GM18867 (cell line): Measurements from ENCODE around the gene ZNF417.
"Not testable (repeated sequence)": the region's sequence is repeated elsewhere in the genome, so short reads cannot be mapped to it uniquely, and the experiment has no call there.

ENCODE experiments used
- ATAC-seq: cut with Tn5 transposase; IDR thresholded peaks from one replicate; pipeline ENCODE4 v1.9.1; 2021; ENCODE audit warnings: mild to moderate bottlenecking, moderate library complexity; ENCODE audit not compliant: unreplicated experiment

ZNF417 gene

DNA sequence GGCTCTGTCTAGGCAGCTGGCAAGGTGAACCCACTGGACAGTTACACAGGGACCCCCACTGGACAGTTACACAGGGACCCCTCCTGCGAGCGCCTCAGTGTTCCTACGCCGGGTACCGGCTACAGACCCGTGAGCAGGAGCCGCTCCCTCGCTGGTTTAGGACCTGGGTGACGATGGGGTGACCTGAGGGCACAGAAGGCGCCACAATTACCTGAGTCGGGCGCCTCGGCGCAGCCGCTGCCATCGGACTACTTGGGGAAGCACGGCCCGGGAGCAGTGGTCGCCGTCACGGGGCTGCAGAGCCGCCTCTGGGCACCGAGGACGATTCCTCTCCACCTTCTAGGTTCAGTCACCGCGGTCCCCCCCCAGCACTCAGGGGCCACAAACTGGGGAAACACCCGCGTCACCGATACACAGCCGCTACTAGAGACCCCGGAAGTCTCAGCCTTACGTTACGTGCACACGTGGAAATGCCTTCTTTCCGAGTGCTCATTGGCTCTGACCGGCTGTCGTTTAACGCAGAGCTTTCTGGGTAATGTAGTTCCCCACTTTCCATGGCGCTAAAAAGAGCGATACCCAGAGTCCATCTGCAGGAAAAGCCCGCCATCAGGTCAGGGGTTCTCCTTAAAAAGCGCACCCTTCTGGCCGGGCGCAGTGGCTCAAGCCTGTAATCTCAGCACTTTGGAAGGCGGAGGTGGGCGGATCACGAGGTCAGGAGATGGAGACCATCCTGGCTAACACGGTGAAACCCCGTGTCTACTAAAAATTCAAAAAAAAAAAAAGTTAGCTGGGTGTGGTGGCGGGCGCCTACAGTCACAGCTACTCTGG lies at the start of gene ZNF417:
Gene ZNF417, minus strand, starts transcription at position 425 of the 828 bp plus-strand sequence. Its CDS starts 181 bp downstream, at position 244.
- ATAC-seq = peak; percentile 98

DNA sequence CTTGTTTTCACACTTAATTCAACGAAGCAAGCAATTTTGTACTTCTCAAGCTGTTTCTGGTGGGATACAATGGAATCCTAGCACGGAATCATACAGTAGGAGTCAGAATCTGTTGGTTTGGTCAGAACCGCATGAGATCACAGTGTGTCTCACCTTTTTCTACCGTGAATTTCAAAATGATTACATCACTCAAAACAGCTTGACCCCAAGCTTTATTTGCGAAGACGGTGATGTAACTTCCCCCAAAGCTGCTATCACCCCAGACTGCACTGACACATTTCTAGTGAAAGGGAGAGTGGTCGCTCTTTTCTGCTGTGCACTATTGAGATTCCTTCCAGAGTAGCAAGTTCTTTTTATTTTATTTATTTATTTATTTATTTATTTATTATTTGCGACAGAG lies 48.4 kb upstream of the ZNF417 start:
- no peak for ATAC-seq

DNA sequence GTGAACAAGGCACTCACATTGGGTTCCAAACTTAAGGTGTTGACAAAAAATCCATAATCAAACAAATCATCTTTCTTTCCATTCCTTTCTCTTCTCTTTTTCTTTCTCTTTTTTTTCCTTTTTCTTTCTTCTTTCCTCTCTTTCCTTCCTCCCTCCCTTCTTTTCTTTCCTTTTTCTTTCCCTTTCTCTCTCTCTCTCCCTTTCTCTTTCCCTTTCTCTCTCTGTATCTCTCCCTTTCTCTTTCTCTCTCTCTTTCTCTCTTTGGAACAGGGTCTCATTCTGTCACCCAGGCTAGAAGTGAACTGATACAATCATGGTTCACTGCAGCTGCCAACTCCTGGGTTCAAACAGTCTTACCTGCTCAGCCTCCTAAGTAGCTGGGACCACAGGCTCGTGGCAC lies 45.4 kb upstream of the ZNF417 start:
- ATAC-seq = no peak

DNA sequence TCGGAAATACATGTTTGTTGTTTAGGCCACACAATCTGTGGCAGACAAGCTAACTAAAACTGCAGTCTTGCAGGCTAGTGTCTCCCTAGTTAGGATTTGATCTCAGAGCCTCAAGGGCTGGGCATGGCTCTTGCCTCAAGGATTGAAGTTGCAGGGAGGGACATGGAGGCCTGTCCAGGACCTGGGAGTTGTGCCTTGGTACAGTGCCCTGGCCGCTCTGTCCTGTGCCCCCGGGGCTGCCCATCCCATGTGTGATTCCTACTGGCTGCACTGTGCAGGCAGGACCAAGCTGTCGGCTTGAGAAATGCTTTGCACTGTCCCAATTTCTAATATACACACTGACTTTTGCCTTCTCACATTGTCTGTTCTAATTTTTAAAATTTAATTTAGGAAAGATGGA lies 38.6 kb upstream of the ZNF417 start:
- ATAC-seq = no peak

DNA sequence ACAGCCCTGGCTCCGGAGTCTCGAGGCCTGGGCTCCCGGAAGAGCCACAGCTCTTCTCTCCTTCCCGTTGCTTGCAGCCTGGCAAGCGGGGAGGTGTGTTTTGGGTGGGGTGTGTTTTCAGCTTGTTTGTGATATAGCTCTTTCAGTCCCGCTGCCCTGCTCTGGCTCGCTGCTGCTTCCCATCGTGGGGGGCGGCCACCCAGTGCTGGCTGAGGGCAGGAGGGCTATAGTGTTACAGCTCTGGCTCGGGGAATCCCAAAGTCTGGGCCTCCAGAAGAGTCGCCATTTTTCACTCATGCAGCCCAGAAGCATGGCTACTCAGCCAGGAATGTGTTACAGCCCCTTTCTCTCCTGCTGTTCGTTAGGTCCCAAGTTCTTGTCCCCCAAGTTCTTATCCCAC lies 33.3 kb upstream of the ZNF417 start:
- ATAC-seq = no peak

DNA sequence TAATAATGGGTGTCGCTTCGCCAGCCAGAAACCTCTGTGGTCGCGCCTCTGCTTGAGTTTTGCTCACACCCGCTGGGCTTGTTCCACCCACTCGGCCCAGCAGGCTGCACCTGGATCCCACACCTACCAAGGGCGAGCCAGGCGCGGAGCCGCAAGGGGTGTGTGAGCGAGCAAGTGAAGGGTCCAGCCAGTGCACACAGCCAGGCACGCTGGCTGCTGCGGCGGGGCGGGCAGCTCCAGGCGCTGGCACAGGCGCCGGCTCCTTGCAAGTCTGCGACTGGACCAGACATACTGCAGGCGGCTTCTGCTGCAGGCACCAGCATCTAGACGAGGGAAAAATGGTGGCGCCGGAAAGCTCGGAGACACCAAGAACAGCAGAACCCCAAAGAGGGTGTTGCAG lies 32.9 kb upstream of the ZNF417 start:
- ATAC-seq = no peak

DNA sequence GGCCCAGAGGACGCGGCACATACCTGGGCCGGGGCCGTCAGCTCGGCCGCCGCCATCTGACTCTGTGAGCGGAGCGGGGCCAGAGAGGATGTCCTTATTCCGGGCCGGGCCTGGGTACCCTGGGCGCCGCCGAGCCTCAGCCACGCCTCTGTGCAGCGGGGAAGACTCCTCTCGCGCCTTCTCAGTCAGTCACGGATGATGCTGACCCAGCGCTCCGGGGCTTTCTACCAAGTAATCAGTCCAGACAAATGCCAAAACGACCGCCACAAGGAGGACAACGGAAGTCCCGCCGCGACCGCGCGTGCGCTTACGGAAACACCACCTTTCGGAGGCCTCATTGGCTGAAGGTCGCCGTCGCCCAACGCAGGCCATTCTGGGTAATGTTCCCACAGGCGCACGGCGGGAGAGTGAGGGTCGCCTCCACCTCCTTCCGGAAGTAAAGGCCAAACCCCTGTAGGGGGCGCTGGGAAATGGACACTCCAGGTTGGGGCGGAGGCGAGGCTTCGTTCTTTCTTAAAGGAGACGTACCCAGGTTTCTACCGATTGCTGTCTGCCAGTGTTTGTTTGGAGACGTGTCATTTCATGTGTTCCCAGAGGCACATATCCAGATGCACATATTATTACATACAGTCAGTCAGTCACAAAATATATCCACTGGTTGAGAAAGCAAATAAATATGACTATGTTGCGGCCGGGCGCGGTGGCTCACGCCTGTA lies 31.2 kb upstream of the ZNF417 start, which contains the start of gene ZNF256:
Gene ZNF256, minus strand, starts transcription at position 288 of the 716 bp plus-strand sequence. Its CDS starts 232 bp downstream, at position 56.
- ATAC-seq = peak; percentile 70

DNA sequence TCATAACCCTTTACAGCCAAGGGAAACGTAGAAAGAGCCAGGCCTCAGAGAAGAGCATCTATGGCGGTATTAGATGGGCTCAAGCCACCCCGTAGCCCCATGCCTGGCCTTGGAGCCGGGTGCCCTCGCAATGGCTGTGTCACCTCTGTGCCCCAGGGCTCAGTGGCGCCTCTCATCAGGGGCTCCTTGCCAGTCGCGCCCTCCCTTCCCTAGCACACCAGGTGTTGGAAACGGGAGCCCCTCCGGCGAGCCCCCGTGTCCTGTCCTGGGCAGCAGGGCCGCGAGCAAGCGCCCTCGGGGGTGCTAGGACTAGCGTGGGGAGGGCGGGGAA lies 30.7 kb upstream of the ZNF417 start:
- no peak for ATAC-seq

DNA sequence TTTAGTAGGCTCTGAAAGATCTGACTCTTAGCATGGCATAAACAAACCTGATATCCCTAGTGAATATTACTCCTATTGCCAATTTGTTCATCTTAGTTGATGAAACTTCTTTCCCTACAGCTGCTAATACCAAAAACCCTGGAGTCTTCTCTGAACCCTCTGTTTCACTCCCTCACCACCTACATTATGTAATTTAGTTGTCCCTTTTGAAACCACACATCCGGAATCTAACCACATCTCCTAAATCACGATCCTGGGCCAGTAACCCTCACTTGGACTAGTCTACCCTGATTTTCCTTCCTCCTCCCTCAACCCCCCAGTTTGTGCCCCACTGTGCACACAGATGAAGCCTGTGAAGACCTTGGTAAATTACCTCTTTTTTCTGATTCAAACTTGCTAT lies 29.9 kb upstream of the ZNF417 start:
- no peak for ATAC-seq

DNA sequence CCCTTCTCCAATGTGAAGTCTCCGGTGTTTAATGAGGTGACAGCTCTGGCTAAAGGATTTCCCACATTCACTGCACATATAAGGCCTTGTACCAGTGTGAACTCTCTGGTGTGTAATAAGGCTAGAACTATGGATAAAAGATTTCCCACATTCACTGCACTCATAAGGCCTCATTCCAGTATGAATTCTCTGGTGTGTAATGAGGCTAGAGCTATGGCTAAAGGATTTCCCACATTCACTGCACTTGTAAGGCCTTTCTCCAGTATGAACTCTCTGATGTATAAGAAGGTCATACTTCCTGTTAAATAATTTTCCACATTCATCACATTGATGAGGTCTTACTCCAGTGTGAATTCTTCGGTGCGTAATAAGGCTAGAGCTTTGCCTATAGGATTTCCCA lies 25.2 kb upstream of the ZNF417 start:
- no peak for ATAC-seq

DNA sequence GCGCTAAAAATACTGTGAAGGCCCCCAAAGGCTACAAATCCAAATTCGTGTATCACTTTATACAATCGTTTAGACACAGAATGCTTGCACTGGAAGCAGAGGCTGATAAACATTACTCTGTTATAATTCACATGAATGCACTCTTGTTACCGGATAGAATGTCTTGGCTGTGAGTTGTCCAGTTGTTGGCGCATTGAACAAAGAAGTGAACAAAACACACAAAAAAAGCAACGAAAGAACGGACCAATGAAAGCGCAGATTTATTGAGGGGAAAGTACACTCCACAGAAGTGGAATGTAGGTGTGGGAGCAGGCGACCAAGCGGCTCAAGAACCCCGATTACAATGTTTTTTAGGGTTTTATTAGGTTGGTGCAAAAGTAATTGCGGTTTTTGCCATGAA lies 19.3 kb upstream of the ZNF417 start:
- ATAC-seq = no peak

DNA sequence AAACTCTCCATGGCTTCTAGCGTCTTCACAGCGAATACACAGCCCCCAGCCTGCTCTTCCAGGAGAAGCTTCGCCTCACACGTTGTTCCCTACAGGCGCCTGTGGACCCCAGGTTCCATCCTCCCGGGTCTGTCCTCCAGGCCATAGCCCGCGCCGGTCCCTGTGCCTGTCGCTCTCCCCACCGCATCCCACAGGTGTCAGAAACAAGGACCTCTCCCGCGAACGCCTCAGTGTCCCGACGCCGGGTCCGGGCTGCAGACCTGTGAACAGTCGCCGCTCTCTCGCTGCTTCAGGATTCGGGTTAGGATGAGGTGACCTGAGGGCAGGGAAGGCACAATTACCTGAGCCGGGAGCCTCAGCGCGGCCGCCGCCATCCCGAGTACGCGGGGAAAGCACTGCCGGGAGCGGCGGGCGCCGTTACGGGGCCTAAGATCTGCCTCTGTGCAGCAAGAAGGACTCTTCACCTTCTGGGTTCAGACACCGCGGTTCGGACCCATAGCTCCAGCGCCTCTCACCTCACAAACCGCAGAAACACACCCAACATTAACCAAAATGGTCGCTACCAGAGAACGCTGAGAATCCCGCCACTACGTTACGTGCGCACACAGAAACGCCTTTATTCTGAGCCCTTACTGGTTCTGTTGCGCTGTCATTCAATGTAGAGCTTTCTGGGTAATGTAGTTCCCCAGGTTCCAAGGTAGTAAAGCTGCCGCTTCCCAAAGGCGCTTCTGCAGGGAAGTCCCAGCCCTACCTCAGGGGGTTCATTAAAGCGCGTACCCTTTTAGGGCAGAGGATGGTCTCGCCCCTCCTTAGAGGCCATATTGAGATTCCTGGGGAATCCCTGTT lies 18.7 kb upstream of the ZNF417 start, which contains the start of gene ZNF418:
Gene ZNF418, minus strand, starts transcription at position 583 of the 846 bp plus-strand sequence. CDS start 1,580 bp downstream, outside the sequence.
- no peak for ATAC-seq

DNA sequence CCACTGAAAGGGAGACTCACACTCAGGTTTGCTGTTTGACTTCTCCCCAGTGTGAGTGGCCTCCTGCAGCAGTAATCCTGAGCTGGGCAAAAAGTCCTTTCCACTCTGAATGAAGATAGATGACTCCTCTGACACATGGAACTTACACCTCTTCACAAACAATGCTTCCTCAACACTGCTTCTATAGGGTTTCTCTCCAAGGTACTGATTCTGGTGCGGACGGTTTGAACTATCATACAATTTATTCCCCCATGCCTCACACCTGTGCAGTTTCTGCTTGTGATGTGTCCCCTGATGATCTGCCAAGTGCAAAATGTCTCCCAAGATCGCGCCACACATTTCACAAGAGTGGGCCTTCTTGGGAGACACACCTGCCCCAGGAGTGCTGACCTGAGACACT lies 11.2 kb upstream of the ZNF417 start:
- no peak for ATAC-seq

DNA sequence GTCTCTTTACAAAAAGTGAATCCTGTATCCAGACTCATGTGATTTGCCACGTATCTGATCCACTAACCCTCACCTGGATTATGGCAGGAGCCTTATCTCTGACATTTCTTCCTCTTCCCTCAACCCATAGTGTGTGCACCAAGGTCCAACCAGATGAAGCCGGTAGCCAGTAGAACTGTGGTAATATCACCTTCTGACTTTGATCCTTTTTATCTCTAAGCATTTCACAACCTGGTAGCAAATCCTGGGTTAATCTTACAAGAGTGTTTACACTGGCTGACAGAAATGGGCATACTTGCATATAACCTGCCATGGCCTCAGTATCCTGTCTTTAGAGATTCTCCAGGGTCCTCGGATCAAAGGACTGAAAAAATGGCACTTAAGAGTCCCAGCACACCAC lies 1.9 kb downstream of the ZNF417 start:
- ATAC-seq = no peak

DNA sequence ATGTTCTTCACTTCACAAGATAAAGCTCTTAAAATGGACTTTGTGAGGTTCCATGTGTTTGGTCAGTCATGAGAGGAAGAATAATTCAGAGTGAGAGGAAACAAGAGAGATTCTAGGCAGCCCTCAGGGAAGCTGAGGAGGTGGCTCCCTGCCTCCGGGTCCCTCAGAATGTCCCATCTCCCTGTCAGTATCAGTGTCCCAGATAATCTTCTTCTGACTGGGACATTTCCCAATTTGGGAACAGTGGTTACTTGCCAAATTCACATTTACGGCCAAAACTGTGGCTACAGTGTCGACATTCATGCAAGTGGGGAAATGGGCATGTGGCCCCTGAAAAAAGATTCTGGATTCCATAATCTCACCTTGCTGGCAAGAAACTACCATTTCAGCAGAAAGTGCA lies 9.0 kb downstream of the ZNF417 start:
- no peak for ATAC-seq

DNA sequence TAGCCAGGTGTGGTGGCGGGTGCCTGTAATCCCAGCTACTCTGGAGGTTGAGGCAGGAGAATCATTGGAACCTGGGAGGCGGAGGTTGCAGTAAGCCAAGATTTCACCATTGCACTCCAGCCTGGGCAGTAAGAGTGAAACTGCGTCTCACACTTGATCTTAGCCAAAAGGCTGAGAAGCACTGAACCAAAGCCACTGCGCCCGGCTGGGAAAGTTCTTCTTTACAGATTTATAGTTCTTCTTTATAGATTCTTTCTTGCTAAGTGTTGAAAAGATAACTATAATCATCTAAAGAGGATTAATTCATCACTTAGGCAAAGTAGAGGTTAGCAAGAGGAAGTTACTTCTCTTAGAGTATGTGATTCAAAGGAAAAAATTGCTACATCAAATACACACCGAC lies 11.1 kb downstream of the ZNF417 start:
- ATAC-seq = no peak

DNA sequence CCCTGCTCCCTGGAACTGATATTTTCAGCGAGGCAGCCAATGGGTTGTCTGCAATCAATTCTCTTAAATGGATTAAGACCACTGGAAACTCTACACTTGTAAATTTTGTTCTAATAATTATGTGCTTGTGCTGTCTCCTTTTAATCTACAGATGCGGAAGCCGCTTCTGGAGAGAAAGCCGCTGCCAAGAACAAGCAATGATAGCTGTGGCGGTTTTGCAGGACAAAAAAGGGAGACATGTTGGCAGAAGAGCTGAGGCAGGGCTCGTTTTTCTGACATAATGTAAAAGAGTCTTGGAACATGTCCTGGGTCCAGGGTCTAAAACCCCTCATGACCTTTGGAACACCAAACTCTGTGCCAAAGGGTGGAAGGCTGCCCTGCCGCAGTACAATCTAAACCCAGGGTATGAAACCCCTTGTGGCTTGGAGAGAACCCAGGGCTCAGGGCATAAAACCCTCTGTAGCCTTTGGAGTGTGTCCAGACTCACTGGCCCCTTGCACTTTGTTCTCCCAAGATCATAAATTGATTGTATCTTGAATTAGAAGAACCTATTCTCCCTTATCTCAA lies 12.7 kb downstream of the ZNF417 start:
- no peak for ATAC-seq

DNA sequence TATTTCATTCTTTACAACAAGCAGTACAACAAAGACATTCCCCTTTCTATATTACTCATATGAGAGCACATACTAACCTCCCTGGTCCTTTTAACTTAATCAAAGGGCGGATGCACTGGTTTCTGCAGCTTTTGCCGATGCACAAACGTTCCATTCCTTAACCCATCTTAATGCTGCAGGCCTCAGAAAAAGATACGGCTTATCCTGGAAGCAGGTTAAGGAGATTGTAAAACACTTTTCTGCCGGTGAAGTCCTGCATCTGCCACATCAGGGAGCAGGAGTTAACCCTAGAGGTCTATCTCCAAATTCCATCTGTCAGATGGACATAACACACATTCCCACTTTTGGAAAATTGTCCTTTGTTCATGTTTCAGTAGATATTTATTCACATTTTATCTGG lies 16.1 kb downstream of the ZNF417 start:
- no peak for ATAC-seq

DNA sequence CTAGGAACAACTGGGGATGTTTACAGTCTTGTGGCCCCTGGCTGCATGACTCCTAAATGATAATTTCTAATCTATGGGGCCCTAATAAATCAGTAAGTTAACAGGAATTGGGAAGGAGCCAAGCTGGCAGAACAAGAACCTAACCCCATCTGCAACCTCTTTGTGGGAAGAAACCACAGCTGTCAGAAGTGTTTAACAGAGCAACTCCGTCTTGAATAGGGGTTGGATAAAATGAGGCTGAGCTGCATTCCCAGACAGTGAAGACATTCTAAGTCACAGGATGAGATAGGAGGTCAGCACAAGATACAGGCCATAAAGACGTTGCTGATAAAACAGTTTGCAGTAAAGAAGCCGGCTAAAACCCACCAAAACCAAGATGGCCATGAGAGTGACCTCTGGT lies 25.7 kb downstream of the ZNF417 start:
- not testable (repeated sequence) for ATAC-seq

DNA sequence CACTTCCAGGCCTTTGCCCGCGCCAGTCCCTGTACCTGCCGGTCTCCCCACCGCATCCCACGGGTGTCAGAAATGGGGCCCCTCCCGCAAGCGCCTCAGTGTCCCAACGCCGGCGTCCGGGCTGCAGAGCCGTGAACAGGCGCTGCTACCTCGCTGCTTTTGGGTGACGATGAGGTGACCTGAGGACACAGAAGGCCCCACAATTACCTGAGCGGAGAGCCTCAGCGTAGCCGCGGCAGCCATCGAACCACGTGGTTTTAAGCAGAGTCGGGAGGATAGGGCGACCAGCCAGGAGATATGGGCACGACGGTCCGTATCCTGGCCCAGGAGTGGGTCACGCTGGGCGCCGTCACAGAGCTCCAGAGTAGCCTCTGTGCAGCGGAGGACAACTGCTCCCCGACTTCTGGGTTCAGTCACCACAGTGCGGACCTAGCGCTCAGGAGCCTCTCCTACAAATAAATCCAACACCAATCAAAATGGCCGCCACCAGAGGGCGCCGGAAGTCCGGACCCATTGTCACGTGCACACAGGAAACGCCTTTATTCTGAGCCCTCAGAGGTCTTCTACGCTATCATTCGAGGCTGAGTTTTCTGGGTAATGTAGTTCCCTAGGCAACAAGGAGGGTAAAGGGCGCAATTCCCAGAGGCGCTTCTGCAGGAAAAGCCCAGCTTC lies 27.7 kb downstream of the ZNF417 start, which contains the start of gene ZNF814:
Gene ZNF814, minus strand, starts transcription at position 478 of the 672 bp plus-strand sequence. Its CDS starts 235 bp downstream, at position 243.
- no peak for ATAC-seq
